GM21737 (cell line): ENCODE measurements around the gene CNTNAP5.

Source experiments
- ATAC-seq: cut with Tn5 transposase; IDR thresholded peaks from one replicate; pipeline ENCODE4 v1.9.1; 2021; ENCODE audit warnings: mild to moderate bottlenecking, moderate library complexity; ENCODE audit not compliant: unreplicated experiment

Gene CNTNAP5

DNA sequence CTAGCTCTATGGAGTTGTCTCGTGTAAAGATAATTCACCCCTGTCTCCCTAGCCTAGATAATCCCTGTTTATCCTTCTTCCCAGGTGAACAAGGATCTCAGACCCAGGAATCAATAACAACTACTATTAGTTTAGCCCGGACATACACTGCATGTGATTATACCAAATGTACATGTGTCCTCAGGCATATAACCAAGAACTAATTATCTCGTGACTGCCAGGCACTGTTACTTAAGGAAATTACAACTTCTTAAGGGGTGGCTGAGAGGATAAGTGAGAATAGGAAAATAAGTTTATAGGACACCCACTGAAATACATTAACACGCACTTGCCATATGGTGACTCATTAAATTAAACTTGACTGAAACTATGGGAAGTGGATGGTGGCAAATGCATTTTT, 126.6 kb downstream of the CNTNAP5 start:
- ATAC-seq, result no peak

GRCh38 chr2:124153713-124154112, 128.6 kb downstream of the CNTNAP5 start:
- ATAC-seq, result no peak

GRCh38 chr2:124159166-124159565, 134.1 kb downstream of the CNTNAP5 start:
- ATAC-seq, result no peak

DNA sequence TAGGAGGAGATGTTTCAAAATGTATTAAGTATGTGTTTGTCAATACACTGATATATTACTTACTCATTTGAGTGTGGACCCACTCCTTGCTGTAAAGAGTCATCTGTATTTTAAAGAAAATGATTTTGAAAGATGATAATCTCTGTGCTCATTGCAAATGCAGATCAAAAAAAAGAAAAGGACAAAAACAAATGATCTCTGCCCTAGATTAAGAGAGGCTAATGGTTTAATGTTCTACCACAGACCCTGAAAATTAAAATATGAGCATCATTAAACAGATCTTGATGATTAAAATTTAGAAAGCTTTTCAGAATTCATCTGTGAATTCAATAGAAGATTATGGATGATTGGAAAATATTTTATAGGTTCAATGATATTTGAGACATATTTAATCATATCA, 136.5 kb downstream of the CNTNAP5 start:
- no peak for ATAC-seq

DNA sequence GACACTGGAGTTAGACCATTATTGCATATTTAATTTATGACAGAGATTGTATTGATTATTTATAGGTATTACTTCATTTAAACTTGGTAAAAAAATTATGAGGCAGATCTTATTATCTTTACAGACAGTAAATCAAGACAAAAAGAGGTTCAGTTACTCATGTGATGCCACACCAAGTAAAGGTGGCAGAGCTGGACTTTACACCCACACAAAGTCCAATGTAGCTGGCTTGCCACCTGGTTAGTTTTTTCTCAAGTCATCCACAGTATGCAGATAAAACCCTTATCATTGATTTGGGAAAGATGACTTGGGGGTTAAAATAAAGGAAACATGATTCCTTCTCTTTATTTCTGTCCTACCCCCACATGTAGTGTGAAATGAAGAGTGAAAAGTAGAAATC, 137.2 kb downstream of the CNTNAP5 start:
- ATAC-seq, result no peak

DNA sequence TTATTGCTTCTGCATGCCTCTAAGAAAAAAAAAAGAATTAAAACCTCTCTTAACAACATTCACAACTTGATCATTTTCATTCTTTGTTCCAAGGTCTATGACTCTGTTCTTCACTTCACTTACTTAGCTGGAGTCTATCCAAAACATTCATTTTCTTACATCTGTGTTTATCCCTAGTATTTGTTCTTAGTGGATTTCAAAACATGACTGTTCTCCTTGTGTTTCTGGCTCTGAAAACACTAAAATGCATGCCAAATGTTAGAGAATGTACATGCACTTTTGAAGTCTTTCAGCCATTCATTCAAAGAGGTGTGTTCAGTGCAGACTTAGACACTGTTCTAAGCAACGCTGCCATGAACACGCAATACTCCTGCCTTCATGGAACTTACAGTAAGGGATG, 138.8 kb downstream of the CNTNAP5 start:
- no peak for ATAC-seq

GRCh38 chr2:124165698-124166097, 140.6 kb downstream of the CNTNAP5 start:
- no peak for ATAC-seq

- no peak for ATAC-seq
Observed at GRCh38 chr2:124171472-124172063, 146.5 kb downstream of the CNTNAP5 start.

GRCh38 chr2:124178719-124179118, 153.6 kb downstream of the CNTNAP5 start:
- ATAC-seq, result no peak

DNA sequence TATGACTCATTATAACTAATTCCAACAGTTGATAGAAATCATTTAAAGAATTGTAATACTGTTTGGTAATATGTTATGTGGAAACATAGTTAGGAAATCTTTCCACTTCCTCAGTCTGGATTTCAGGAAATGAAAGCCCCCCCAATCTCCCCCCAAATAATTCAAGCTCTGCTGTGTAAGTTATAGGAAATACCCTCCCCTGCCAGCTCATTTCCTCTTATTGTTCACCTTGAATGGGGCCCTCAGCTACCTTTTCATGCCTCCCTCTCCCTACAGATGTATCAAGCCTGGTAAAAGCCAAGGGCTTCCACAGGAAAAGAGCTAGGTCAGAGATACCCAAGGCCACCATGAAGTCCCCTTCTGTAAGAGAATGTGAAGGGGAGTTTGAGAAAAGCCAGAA, 155.5 kb downstream of the CNTNAP5 start:
- ATAC-seq, result no peak

GRCh38 chr2:124186801-124187200, 161.7 kb downstream of the CNTNAP5 start:
- no peak for ATAC-seq

- ATAC-seq, result no peak
Observed at GRCh38 chr2:124187948-124188347, 162.9 kb downstream of the CNTNAP5 start.

DNA sequence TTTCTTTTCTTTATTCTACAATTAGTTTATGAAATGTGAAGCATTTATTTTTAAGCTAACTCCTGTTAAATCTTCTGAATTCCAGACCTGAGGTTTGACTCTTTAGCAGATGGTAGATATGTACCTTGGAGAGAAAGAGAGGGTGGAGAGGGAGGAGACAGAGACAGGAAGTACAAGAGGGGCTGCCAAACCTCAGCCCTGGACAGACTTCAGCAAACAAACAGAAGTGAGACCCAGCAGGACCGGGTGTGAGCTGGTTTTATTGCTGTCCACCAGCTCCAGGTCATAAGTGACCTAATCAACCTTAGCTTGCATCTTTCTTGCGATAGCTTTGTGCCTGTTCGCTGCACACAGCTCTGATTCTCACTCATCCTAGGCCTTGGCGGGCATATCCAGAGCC, 168.6 kb downstream of the CNTNAP5 start:
- no peak for ATAC-seq

DNA sequence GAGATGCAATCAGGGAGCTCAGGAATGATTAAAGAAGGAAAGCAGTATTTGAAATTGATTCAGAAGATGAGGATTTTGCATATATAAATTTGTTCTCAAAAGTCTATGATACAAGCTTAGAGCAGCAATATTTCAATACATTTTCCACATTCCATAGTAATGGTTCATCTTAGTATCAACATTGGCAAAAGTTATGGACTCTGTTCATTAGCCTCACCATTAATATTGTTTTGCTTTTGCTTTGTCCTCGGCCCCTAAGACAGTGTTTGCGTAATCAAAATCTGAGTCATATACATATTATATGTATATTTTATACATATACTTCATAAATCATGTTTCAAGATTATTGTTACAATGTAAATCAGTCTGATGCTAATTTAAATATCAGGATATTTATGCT, 176.6 kb downstream of the CNTNAP5 start:
- no peak for ATAC-seq

DNA sequence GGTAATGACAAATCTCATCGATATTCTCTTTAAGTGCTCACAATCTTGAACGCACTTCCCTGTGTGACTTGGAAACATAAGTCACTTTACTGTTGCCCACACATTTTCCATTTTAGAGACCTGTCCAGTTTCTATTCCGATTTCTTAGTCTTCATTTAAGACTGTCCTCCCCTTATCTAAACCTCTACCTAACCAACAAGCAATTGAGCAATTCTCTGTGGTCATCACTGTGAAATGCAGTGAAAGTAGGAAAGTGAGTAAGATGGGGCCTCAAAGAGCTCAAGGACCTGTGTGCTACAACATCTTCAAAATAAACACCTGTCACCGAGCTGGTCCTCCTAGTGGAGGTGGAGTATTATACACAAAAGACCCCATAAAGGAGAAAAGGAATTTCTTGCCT, 184.4 kb downstream of the CNTNAP5 start:
- no peak for ATAC-seq

GRCh38 chr2:124211461-124211860, 186.4 kb downstream of the CNTNAP5 start:
- ATAC-seq, result no peak

DNA sequence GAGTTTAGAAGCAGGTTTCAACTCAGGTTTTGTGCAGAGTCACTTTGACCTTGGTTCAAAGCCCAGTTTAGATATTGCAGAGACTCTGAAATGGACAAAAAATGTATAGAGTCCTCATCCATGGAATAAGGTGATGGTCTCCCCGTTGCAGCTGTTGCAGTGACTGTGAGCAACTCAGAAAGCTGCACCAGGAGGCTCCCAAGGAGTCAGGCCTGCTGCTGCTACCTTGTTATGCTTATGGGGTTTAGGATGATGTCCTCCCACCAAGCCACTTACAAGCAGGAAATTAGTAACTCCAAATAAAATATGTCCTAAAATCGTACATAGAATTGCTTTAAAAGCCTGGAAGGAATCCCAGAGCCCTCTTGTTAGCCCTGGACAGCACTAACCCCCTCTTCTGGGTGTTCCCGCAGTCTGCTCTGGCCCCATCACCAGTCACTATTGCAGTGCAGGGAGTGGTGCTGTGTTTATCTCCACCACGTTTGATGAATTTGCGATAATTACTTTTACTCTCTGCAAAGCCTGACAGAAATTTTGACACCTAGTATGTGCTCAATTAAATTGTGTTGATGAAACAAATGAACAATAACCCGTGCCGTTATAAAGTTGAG, 189.0 kb downstream of the CNTNAP5 start:
- ATAC-seq, result no peak

GRCh38 chr2:124246170-124246569, 221.1 kb downstream of the CNTNAP5 start:
- ATAC-seq, result no peak

DNA sequence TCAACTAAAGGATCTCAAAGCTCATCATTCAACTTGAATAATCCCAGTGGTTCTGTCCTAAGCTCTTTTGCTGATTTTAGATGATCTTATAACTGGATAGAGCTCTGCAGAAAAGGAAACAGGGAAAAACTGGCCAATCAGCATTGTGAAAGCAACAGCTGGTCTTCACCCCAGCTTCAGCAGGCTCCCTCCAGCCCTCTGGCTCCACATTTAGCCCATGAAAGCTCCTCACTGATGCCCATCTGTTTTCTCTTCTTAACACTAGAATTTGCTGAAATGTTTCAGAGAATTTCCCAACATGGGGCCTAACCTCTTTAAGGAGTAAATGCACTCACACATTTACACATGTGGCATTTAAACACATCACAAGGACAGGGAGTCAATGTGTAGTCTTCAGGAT, 223.3 kb downstream of the CNTNAP5 start:
- no peak for ATAC-seq

- ATAC-seq, result no peak
Observed at GRCh38 chr2:124250433-124250832, 225.3 kb downstream of the CNTNAP5 start.

DNA sequence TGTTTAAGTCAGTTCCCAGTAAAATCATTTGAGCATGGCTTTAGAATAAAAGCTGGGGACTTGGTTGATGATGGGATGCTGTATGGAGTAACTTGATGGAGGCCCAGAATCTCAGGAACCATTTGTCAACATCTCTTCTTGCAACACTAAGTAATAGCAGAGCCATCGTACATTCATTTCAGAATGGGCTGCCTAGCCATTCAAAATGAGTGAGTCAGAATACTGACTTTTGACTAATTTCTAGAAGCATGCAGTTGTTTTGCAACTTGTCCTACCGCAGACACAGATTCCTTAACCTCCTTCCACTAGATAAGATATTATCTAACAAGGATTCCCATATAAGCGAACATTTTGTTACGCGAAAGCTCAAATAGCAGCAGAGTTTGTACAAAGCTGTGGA, 229.5 kb downstream of the CNTNAP5 start:
- ATAC-seq, result no peak

DNA sequence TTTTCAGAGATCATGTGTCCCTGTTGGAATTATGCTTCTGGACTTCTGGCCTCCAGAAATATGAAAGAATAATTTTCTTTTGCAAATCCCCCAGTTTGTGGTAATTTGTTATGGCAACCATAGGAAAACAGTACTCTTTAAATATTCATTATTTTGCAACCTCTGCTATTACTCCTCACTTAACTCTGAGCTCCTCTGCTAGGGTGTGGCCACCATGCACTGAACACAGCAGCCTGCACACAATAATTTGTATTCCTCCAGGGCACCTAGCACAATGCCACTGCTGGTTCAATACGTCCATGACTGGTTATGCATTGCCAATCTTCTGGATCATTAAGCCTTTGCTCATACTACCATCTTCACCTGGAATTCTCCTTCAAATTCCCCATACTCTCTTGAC, 232.0 kb downstream of the CNTNAP5 start:
- ATAC-seq, result no peak
